Measurements from ENCODE around the gene SMIM41.

SMIM41 gene

DNA sequence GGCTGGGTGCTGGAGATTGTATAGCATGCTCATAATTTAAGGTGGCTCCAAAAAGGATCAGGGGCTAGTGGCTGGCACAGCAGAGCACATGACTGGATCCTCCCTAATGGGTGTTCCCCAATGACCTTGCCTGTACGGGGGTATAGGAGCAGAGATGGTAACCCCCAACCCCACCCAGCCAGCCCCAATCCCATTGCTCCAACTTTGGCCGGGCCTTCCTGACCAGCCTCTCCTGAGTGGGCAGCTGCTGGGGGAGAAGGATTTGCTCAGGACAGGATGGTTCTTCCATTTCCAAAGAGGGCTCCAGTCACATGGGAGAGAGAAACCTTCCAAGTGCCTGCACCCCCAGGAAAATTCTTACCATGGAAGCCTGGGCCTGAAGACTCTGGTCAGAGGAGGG lies 43.6 kb upstream of the SMIM41 start:
- TF ChIP-seq TAF1 (IDR thresholded peaks at IDR 0.05; ENCODE audit: borderline replicate concordance, insufficient read depth, low read length) (no peak), FOXP2 (optimal IDR thresholded peaks at IDR 0.05; ENCODE audit: borderline replicate concordance, extremely low read depth, extremely low read length, insufficient read depth) (no peak), SIN3A (IDR thresholded peaks at IDR 0.05; ENCODE audit: borderline replicate concordance, insufficient read depth, low read length) (no peak), POLR2AphosphoS5 (IDR thresholded peaks at IDR 0.05; ENCODE audit: low read depth, low read length) (no peak)
- TF ChIP-seq, protein P1, sequence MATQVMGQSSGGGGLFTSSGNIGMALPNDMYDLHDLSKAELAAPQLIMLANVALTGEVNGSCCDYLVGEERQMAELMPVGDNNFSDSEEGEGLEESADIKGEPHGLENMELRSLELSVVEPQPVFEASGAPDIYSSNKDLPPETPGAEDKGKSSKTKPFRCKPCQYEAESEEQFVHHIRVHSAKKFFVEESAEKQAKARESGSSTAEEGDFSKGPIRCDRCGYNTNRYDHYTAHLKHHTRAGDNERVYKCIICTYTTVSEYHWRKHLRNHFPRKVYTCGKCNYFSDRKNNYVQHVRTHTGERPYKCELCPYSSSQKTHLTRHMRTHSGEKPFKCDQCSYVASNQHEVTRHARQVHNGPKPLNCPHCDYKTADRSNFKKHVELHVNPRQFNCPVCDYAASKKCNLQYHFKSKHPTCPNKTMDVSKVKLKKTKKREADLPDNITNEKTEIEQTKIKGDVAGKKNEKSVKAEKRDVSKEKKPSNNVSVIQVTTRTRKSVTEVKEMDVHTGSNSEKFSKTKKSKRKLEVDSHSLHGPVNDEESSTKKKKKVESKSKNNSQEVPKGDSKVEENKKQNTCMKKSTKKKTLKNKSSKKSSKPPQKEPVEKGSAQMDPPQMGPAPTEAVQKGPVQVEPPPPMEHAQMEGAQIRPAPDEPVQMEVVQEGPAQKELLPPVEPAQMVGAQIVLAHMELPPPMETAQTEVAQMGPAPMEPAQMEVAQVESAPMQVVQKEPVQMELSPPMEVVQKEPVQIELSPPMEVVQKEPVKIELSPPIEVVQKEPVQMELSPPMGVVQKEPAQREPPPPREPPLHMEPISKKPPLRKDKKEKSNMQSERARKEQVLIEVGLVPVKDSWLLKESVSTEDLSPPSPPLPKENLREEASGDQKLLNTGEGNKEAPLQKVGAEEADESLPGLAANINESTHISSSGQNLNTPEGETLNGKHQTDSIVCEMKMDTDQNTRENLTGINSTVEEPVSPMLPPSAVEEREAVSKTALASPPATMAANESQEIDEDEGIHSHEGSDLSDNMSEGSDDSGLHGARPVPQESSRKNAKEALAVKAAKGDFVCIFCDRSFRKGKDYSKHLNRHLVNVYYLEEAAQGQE (IDR thresholded peaks at IDR 0.05; ENCODE audit: insufficient read depth in 1 of 2, low read depth in 2 of 2, low read length in 2 of 2): no peak

DNA sequence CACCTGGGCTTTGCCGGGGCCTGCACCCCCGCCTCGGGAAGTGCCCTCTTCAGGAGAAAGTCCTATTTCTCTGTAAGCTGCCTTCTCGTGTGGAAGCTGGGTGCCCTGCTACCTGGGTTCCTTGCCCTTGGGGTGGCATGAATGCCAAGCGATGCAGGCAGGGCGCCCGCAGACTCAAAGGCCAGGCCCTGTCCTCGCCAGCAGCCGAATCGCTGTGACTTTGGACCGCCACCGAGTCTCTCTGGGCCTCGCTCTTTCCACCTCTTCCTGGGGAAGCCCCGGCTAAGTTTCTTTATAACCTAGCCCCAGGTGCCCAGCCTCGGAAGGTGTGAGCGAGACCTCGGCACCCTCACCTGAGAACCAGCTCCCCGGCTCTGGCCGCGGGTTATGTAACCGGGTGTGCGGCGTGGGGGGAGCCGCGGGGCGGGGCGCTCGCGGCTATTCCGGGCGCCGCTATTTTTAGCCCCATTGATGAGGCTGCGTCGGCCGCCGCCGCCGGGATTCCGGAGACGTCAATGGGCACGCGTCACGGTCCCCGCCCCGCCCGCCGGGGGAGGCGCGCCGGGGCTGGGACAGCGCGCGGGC lies 42.8 kb upstream of the SMIM41 start:
- TF ChIP-seq FOXP2 (optimal IDR thresholded peaks at IDR 0.05; ENCODE audit: borderline replicate concordance, extremely low read depth, extremely low read length, insufficient read depth) (no peak), POLR2AphosphoS5 (IDR thresholded peaks at IDR 0.05; ENCODE audit: low read depth, low read length) (no peak), TAF1 (IDR thresholded peaks at IDR 0.05; ENCODE audit: borderline replicate concordance, insufficient read depth, low read length) (no peak), SIN3A (IDR thresholded peaks at IDR 0.05; ENCODE audit: borderline replicate concordance, insufficient read depth, low read length) (no peak)
- TF ChIP-seq, protein P1 (IDR thresholded peaks at IDR 0.05; ENCODE audit: insufficient read depth in 1 of 2, low read depth in 2 of 2, low read length in 2 of 2): no peak

DNA sequence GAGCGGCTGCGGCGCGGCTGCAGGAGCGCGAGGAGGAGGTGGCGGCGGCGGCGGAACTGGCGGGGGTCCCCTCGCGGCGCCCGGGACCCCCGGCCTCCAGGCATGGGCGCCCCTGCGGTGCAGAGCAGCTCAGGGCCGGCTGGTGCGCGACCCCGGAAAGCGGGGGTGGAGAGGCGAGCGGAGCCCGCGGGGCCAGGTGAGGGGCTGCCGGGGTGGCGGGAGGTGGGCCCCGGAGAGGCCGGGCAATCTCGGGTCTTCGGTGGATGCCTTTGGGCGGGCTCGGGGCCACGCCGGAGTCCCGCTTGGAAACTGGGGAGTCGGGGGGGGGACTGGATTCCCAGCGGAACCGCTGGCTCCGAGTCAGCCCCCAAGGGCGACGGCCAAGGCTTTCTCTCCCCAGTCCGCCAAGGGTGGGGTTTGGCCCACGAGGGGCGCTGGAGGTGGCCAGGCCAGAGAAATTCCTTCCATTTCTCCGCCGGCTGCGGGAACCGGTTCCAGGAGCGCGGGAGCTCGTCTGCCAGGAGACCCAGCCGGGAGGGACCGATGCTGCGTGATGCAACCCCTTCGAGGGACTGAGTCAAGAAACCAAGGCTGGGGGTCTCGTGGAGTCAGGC lies 42.1 kb upstream of the SMIM41 start:
- TF ChIP-seq TAF1 (IDR thresholded peaks at IDR 0.05; ENCODE audit: borderline replicate concordance, insufficient read depth, low read length): no peak
- TF ChIP-seq FOXP2 (optimal IDR thresholded peaks at IDR 0.05; ENCODE audit: borderline replicate concordance, extremely low read depth, extremely low read length, insufficient read depth): no peak
- TF ChIP-seq, protein P1 (IDR thresholded peaks at IDR 0.05; ENCODE audit: insufficient read depth in 1 of 2, low read depth in 2 of 2, low read length in 2 of 2): no peak

DNA sequence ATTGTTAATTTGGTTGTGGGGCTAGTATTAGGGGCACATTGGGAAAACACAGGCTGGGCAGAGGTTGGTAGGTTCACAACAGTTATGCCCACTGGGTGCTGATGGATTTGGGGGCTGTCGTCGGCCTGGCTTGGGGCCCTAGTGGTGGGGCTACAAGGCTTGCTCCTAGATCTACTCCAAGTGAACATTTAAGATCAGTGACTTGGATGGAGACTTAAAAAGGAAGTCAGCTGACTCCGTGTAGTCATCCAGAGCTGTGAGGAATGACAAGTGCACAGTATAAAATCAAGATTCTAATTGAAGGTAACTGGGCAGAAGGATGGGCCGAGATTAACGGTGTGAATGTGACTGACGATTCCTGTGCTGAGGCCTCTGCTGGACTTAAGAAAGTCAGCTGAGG lies 41.1 kb upstream of the SMIM41 start:
- no peak for TF ChIP-seq POLR2AphosphoS5 (IDR thresholded peaks at IDR 0.05; ENCODE audit: low read depth, low read length)
- TF ChIP-seq, protein P1 (IDR thresholded peaks at IDR 0.05; ENCODE audit: insufficient read depth in 1 of 2, low read depth in 2 of 2, low read length in 2 of 2): no peak
- TF ChIP-seq TAF1 (IDR thresholded peaks at IDR 0.05; ENCODE audit: borderline replicate concordance, insufficient read depth, low read length): no peak
- no peak for TF ChIP-seq SIN3A (IDR thresholded peaks at IDR 0.05; ENCODE audit: borderline replicate concordance, insufficient read depth, low read length)
- TF ChIP-seq FOXP2 (optimal IDR thresholded peaks at IDR 0.05; ENCODE audit: borderline replicate concordance, extremely low read depth, extremely low read length, insufficient read depth): no peak

All from PFSK-1 (cell line).